Tibial nerve (tissue), 3 donors: ENCODE data around the gene CDR2.

Source experiments
- POLR2A ChIP-seq, 2 donors: fragments of 450-650 bp; IDR thresholded peaks; one replicate each; pipeline ENCODE4 v1.6.1; 2017; ENCODE audit warnings: antibody characterized with exemption in 2 of 2, mild to moderate bottlenecking in 2 of 2, moderate library complexity in 2 of 2
- TF ChIP-seq, protein P1 (sequence below), 5 experiments: fragments of 200-600 bp in 3 of 5; fragments of 450-650 bp in 2 of 5; sonication (generic) in 3 of 5; IDR thresholded peaks; one replicate each; pipeline ENCODE4 v1.5.1; 2016 to 2019; ENCODE audit warnings: antibody characterized with exemption in 5 of 5, mild to moderate bottlenecking in 3 of 5, moderate library complexity in 2 of 5

DNA sequence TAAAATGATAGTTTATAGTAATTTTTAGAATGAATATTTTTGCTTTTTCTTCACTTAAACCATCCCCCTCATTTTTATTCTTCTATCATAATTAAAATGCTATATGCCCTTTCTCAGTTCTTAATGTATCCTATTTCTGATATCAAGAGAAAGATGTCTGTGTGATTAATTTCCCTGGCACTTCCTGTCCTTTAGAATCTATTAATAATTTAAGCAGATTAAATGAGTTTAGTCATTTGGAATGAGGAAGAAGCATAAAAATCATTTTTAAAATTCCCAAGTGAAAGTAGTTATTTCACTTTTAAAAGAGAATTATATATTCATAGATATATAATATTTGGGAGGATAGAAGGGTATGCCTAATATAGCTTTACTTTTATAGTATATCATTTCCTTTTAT, 27.8 kb upstream of the CDR2 start:
- TF ChIP-seq, protein P1, sequence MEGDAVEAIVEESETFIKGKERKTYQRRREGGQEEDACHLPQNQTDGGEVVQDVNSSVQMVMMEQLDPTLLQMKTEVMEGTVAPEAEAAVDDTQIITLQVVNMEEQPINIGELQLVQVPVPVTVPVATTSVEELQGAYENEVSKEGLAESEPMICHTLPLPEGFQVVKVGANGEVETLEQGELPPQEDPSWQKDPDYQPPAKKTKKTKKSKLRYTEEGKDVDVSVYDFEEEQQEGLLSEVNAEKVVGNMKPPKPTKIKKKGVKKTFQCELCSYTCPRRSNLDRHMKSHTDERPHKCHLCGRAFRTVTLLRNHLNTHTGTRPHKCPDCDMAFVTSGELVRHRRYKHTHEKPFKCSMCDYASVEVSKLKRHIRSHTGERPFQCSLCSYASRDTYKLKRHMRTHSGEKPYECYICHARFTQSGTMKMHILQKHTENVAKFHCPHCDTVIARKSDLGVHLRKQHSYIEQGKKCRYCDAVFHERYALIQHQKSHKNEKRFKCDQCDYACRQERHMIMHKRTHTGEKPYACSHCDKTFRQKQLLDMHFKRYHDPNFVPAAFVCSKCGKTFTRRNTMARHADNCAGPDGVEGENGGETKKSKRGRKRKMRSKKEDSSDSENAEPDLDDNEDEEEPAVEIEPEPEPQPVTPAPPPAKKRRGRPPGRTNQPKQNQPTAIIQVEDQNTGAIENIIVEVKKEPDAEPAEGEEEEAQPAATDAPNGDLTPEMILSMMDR (IDR thresholded peaks at IDR 0.05) = no peak
- no peak for TF ChIP-seq POLR2A (IDR thresholded peaks at IDR 0.05)
